SK-N-MC (cell line): Measurements from ENCODE around the gene CD70.

Experiments
- EZH2 ChIP-seq: fragments of 200-600 bp; sonication (generic); IDR thresholded peaks from one replicate; pipeline ENCODE4 v1.6.1; 2017; ENCODE audit warnings: antibody characterized with exemption
- FOXP2 ChIP-seq: optimal IDR thresholded peaks from 2 replicates; pipeline ENCODE3; 2011; ENCODE audit warnings: mild to moderate bottlenecking, moderate library complexity; ENCODE audit not compliant: insufficient read depth; ENCODE audit errors: extremely low read length, control extremely low read depth

GRCh38 chr19:6573350-6573749 lies 17.6 kb downstream of the CD70 start:
- TF ChIP-seq EZH2 (no peak), FOXP2 (no peak)
